22Rv1 (cell line): ENCODE data around the gene LCN1.
"Not testable (repeated sequence)": the region's sequence is repeated elsewhere in the genome, so short reads cannot be mapped to it uniquely, and the experiment has no call there.

Experiments used
- CTCF ChIP-seq: fragments of 450-650 bp; IDR thresholded peaks from 2 replicates; pipeline ENCODE4 v1.5.1; 2017; ENCODE audit warnings: mild to moderate bottlenecking
- ZFX ChIP-seq: fragments of 450-650 bp; IDR thresholded peaks from 2 replicates; pipeline ENCODE4 v1.6.1; 2017; ENCODE audit warnings: antibody characterized with exemption, borderline replicate concordance

GRCh38 chr9:135534192-135534711 is 13.0 kb downstream of the LCN1 start:
- TF ChIP-seq CTCF, ZFX: not testable (repeated sequence)
